Kidney epithelial cell (primary cell): Measurements from ENCODE around the gene LEF1. TPM values are rescaled to one million over a fixed set of nuclear protein-coding genes. Genes with fewer than 3 reads are reported as not detected.
A peak's percentile ranks its signal among the peaks of the same experiment; 100 is the strongest.

Experiments
- DNase-seq: peaks from one replicate; pipeline ENCODE4 v3.0.0-alpha.2; 2010; ENCODE audit warnings: low read depth
- H3K27me3 ChIP-seq: 2 replicates; pipeline ENCODE4 v1.6.0; 2011; ENCODE audit warnings: low read length; ENCODE audit not compliant: control insufficient read depth, insufficient read depth
- H3K36me3 ChIP-seq: 2 replicates; pipeline ENCODE4 v1.5.1; 2011; ENCODE audit warnings: low read length; ENCODE audit not compliant: control insufficient read depth, insufficient read depth
- H3K4me3 ChIP-seq: 2 replicates; pipeline ENCODE4 v1.5.1; 2011; ENCODE audit warnings: low read depth, mild to moderate bottlenecking, control low read depth, low read length
- CTCF ChIP-seq: IDR thresholded peaks from 2 replicates; pipeline ENCODE4 v1.5.1; 2011; ENCODE audit warnings: mild to moderate bottlenecking, moderate library complexity, low read length, control low read depth, inconsistent platforms; ENCODE audit not compliant: insufficient read depth, poor library complexity, severe bottlenecking
- total RNA-seq: library from RNA; depleted of rRNA; stranded (reverse); fragments of >200 nt; gene quantifications from 2 replicates; pipeline ENCODE4 v1.2.3, GENCODE V29; 2015

Gene LEF1
- total RNA-seq, 1 donor from 2014 or later: 13.2 TPM

GRCh38 chr4:108170631-108171338, 2.1 kb upstream of the LEF1 start:
- Histone ChIP-seq H3K4me3 (no peak overlapping the region), H3K36me3 (no peaks in the 10 kb centered on the region), H3K27me3 (peaks cover 34% of the 10 kb centered on the region)
- no peak for DNase-seq
- no peak for TF ChIP-seq CTCF

GRCh38 chr4:108169664-108170063, 932 bp upstream of the LEF1 start:
- H3K4me3 ChIP-seq: no peak overlapping the region
- H3K27me3 ChIP-seq: peaks cover 34% of the 10 kb centered on the region
- no peak for TF ChIP-seq CTCF
- no peaks in the 10 kb centered on the region for H3K36me3 ChIP-seq
- DNase-seq: no peak

- H3K4me3 ChIP-seq: peak overlapping the region; percentile 63
- peak; percentile 5 for TF ChIP-seq CTCF
- peaks cover 34% of the 10 kb centered on the region for H3K27me3 ChIP-seq
- DNase-seq: no peak
- no peaks in the 10 kb centered on the region for H3K36me3 ChIP-seq
Measured at GRCh38 chr4:108168160-108168670, 517 bp downstream of the LEF1 start.

- no peaks in the 10 kb centered on the region for H3K36me3 ChIP-seq
- H3K27me3 ChIP-seq: peaks cover 27% of the 10 kb centered on the region
- H3K4me3 ChIP-seq: peak overlapping the region; percentile 63
- no peak for TF ChIP-seq CTCF
- DNase-seq: no peak
Measured at GRCh38 chr4:108166441-108167315, 2.1 kb downstream of the LEF1 start.

GRCh38 chr4:108166038-108166437, 2.7 kb downstream of the LEF1 start:
- Histone ChIP-seq H3K27me3 (peaks cover 20% of the 10 kb centered on the region), H3K4me3 (peak overlapping the region; percentile 63), H3K36me3 (no peaks in the 10 kb centered on the region)
- no peak for TF ChIP-seq CTCF
- DNase-seq: no peak
